DMS153 (cell line): ENCODE data around the gene AGAP6.
"Not testable (repeated sequence)": the region's sequence is repeated elsewhere in the genome, so short reads cannot be mapped to it uniquely, and the experiment has no call there.

Experiments
- DNase-seq: peaks from one replicate; lab custom pipeline; 2025; lab: John Stamatoyannopoulos, UW

AGAP6 gene

GRCh38 chr10:49988376-49988775, at the start of gene AGAP6:
Gene AGAP6 (plus strand): TSS chr10:49988406. CDS start chr10:49988716, 310 bp downstream.
- not testable (repeated sequence) for DNase-seq

- peak; percentile 41 for DNase-seq
Measured at GRCh38 chr10:49941447-49942338, 46.5 kb upstream of the AGAP6 start, which contains the start of the genes PARG and TIMM23B. Gene PARG (minus strand): TSS chr10:49942027. CDS start chr10:49941725, 302 bp downstream. Gene TIMM23B (plus strand): TSS chr10:49942053. CDS start chr10:49942195, 142 bp downstream.

GRCh38 chr10:49942339-49942705, 45.9 kb upstream of the AGAP6 start:
- not testable (repeated sequence) for DNase-seq

- not testable (repeated sequence) for DNase-seq
Measured at GRCh38 chr10:49943607-49944006, 44.6 kb upstream of the AGAP6 start.

- not testable (repeated sequence) for DNase-seq
Measured at GRCh38 chr10:49948142-49948541, 40.1 kb upstream of the AGAP6 start.

- DNase-seq: not testable (repeated sequence)
Measured at GRCh38 chr10:49948737-49949136, 39.5 kb upstream of the AGAP6 start.

- DNase-seq: not testable (repeated sequence)
Measured at GRCh38 chr10:49952006-49952405, 36.2 kb upstream of the AGAP6 start.

GRCh38 chr10:49953122-49953521, 35.1 kb upstream of the AGAP6 start:
- not testable (repeated sequence) for DNase-seq

- not testable (repeated sequence) for DNase-seq
Measured at GRCh38 chr10:49970331-49970857, 17.8 kb upstream of the AGAP6 start.

GRCh38 chr10:49971466-49971865, 16.7 kb upstream of the AGAP6 start:
- not testable (repeated sequence) for DNase-seq

- not testable (repeated sequence) for DNase-seq
Measured at GRCh38 chr10:49972094-49972493, 16.1 kb upstream of the AGAP6 start.

GRCh38 chr10:49977756-49978155, 10.4 kb upstream of the AGAP6 start:
- DNase-seq: not testable (repeated sequence)

- not testable (repeated sequence) for DNase-seq
Measured at GRCh38 chr10:49987207-49987606, 999 bp upstream of the AGAP6 start.

GRCh38 chr10:49995321-49995720, 7.1 kb downstream of the AGAP6 start:
- not testable (repeated sequence) for DNase-seq

GRCh38 chr10:50014024-50014423, 25.8 kb downstream of the AGAP6 start:
- not testable (repeated sequence) for DNase-seq

GRCh38 chr10:50015596-50016220, 27.5 kb downstream of the AGAP6 start:
- not testable (repeated sequence) for DNase-seq

- DNase-seq: not testable (repeated sequence)
Measured at GRCh38 chr10:50016926-50017325, 28.7 kb downstream of the AGAP6 start.

GRCh38 chr10:50017646-50018045, 29.4 kb downstream of the AGAP6 start:
- DNase-seq: not testable (repeated sequence)

GRCh38 chr10:50019279-50019678, 31.1 kb downstream of the AGAP6 start:
- not testable (repeated sequence) for DNase-seq

GRCh38 chr10:50020451-50021024, 32.3 kb downstream of the AGAP6 start:
- DNase-seq: not testable (repeated sequence)

GRCh38 chr10:50021646-50022045, 33.4 kb downstream of the AGAP6 start:
- no peak for DNase-seq
